ENCODE measurements around the gene ENPP3. TPM values are rescaled to one million over a fixed set of nuclear protein-coding genes. Genes with fewer than 3 reads are reported as not detected.

Gene ENPP3
- total and polyA plus RNA-seq, 2 experiments from 2014 or later = not detected

GRCh38 chr6:131784561-131784960 lies 147.5 kb downstream of the ENPP3 start:
- ATAC-seq (no peak), DNase-seq (ENCODE audit: low spot score) (no peak)
- no peaks in the 10 kb centered on the region for H3K27me3 ChIP-seq (ENCODE audit: insufficient read depth)
- H4K20me1 ChIP-seq (replicated peaks; ENCODE audit: insufficient read depth) = no peaks in the 10 kb centered on the region
- no peak overlapping the region for H3K27ac ChIP-seq (ENCODE audit: low read depth)
- no peak overlapping the region for H2AFZ ChIP-seq
- no peaks in the 10 kb centered on the region for H3K9me3 Mint-ChIP-seq
- TF ChIP-seq ETS1 (IDR thresholded peaks at IDR 0.05) (no peak), REST (IDR thresholded peaks at IDR 0.05; ENCODE audit: unreplicated experiment) (no peak), ZNF114 (CRISPR knock-in tag; IDR thresholded peaks at IDR 0.05) (no peak), NANOG (IDR thresholded peaks at IDR 0.05; ENCODE audit: borderline replicate concordance) (no peak), CTCF (conservative IDR thresholded peaks at IDR 0.05; ENCODE audit: low read depth in 2 of 2) (no peak), CREB1 (CRISPR knock-in tag; IDR thresholded peaks at IDR 0.05; ENCODE audit: low read depth) (no peak), POLR2AphosphoS5 (IDR thresholded peaks at IDR 0.05; ENCODE audit: low read depth) (no peak), EZH2 (IDR thresholded peaks at IDR 0.05; ENCODE audit: low read depth, unreplicated experiment) (no peak), STAT1 (IDR thresholded peaks at IDR 0.05; ENCODE audit: unreplicated experiment) (no peak), JUNB (IDR thresholded peaks at IDR 0.05; ENCODE audit: unreplicated experiment) (no peak), ZNF462 (CRISPR knock-in tag; IDR thresholded peaks at IDR 0.05) (no peak), ZNF331 (CRISPR knock-in tag; IDR thresholded peaks at IDR 0.05; ENCODE audit: low read depth) (no peak), EZH2phosphoT487 (IDR thresholded peaks at IDR 0.05; ENCODE audit: unreplicated experiment) (no peak)
- no peaks in the 10 kb centered on the region for H3F3A ChIP-seq (replicated peaks; ENCODE audit: low read depth)
- peaks cover 5% of the 10 kb centered on the region; the same call in 1 of the 3 replicates for H3K4me1 Mint-ChIP-seq
- H3K27me3 Mint-ChIP-seq (ENCODE audit: insufficient read depth, low read depth, poor library complexity) = peaks cover 2% of the 10 kb centered on the region
- no peaks in the 10 kb centered on the region for H3K4me1 ChIP-seq (ENCODE audit: insufficient read depth)
- peaks cover 12% of the 10 kb centered on the region; the same call in 1 of the 2 replicates for H3K9me2 ChIP-seq (ENCODE audit: insufficient read depth)
- H3K4me2 ChIP-seq = no peak overlapping the region
- no peaks in the 10 kb centered on the region for H3K79me2 ChIP-seq (replicated peaks; ENCODE audit: insufficient read depth)
- no peak overlapping the region for H3K4me3 Mint-ChIP-seq
- H3K4me3 ChIP-seq = no peak overlapping the region
- H3K36me3 ChIP-seq (ENCODE audit: insufficient read depth) = no peaks in the 10 kb centered on the region
- H3K27ac Mint-ChIP-seq = no peak overlapping the region
- H3K36me3 Mint-ChIP-seq (ENCODE audit: low read depth) = no peaks in the 10 kb centered on the region
